GM12878 (cell line): ENCODE data around the gene HAAO.

Experiments used
- CEBPB ChIP-seq, 2 experiments: fragments of 150-350 bp in 1 of 2; IDR thresholded peaks; 2 replicates each; pipeline ENCODE4 v1.6.1; 2012 to 2014; ENCODE audit warnings: low read depth in 2 of 2, low read length in 2 of 2, borderline replicate concordance in 1 of 2, inconsistent platforms in 1 of 2
- CTCF ChIP-seq, 3 experiments: IDR thresholded peaks in 2 of 3; conservative IDR thresholded peaks in 1 of 3; 2 replicates each; pipeline ENCODE4 v1.5.1; 2011; ENCODE audit warnings: low read depth in 3 of 3, low read length in 3 of 3, mild to moderate bottlenecking in 3 of 3, control low read depth in 2 of 3, moderate library complexity in 2 of 3, inconsistent platforms in 1 of 3, mixed read lengths in 1 of 3; ENCODE audit not compliant: control insufficient read depth in 2 of 3, insufficient read depth in 1 of 3; ENCODE audit errors: extremely low read depth in 1 of 3
- EZH2 ChIP-seq: IDR thresholded peaks from 2 replicates; pipeline ENCODE4 v1.6.1; 2012; ENCODE audit warnings: low read depth, mild to moderate bottlenecking, control low read depth, inconsistent platforms, low read length, borderline replicate concordance; ENCODE audit not compliant: control insufficient read depth
- GABPA ChIP-seq: IDR thresholded peaks from 2 replicates; pipeline ENCODE4 v1.6.1; 2014; ENCODE audit warnings: antibody characterized with exemption, low read depth, mild to moderate bottlenecking, inconsistent platforms
- HDGF ChIP-seq: fragments of 450-650 bp; IDR thresholded peaks from 2 replicates; pipeline ENCODE4 v1.6.1; 2016; ENCODE audit warnings: antibody characterized with exemption
- MEF2A ChIP-seq: IDR thresholded peaks from 2 replicates; pipeline ENCODE4 v1.6.1; 2011; ENCODE audit warnings: low read depth, mild to moderate bottlenecking, low read length, moderate library complexity; ENCODE audit not compliant: insufficient read depth
- SUZ12 ChIP-seq: fragments of 200-600 bp; sonication (generic); IDR thresholded peaks from one replicate; pipeline ENCODE4 v1.6.1; 2018; ENCODE audit warnings: antibody characterized with exemption, mild to moderate bottlenecking; ENCODE audit not compliant: unreplicated experiment

GRCh38 chr2:42812899-42813479, 20.6 kb upstream of the HAAO start:
- TF ChIP-seq HDGF (no peak), GABPA (no peak), SUZ12 (no peak), CEBPB (IDR thresholded peaks at IDR 0.05; ENCODE audit: borderline replicate concordance in 1 of 2, low read depth in 2 of 2, low read length in 2 of 2) (no peak), CTCF (IDR thresholded peaks at IDR 0.05 in 2 of 3, conservative IDR thresholded peaks at IDR 0.05 in 1 of 3; ENCODE audit: control insufficient read depth in 2 of 3, extremely low read depth in 1 of 3, insufficient read depth in 1 of 3, low read depth in 3 of 3, low read length in 3 of 3) (peak; percentile 1 to 48 (median 30); a peak in 3 of 6 replicates), EZH2 (no peak), MEF2A (no peak)
